ENCODE data around the gene SP4.

DNA sequence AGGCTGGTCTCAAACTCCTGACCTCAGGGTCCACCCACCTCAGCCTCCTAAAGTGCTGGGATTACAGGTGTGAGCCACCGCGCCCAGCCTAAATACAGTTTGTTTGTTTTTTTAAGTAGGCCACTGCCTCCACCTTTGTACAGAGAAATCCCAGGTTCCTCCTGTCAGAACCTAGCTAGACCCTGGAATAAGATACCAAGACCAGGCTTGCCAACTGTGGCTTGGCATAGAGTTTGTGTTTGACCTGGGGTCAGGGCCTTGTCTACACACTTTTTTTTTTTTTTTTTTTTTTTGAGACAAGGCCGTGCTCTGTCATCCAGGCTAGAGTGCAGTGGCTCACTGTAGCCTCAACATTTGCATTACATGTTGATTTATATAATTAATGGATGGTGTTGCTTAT is 80.7 kb downstream of the SP4 start:
- no peak for TF ChIP-seq POLR2A (IDR thresholded peaks at IDR 0.05)
- TF ChIP-seq, protein P1, sequence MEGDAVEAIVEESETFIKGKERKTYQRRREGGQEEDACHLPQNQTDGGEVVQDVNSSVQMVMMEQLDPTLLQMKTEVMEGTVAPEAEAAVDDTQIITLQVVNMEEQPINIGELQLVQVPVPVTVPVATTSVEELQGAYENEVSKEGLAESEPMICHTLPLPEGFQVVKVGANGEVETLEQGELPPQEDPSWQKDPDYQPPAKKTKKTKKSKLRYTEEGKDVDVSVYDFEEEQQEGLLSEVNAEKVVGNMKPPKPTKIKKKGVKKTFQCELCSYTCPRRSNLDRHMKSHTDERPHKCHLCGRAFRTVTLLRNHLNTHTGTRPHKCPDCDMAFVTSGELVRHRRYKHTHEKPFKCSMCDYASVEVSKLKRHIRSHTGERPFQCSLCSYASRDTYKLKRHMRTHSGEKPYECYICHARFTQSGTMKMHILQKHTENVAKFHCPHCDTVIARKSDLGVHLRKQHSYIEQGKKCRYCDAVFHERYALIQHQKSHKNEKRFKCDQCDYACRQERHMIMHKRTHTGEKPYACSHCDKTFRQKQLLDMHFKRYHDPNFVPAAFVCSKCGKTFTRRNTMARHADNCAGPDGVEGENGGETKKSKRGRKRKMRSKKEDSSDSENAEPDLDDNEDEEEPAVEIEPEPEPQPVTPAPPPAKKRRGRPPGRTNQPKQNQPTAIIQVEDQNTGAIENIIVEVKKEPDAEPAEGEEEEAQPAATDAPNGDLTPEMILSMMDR (IDR thresholded peaks at IDR 0.05): no peak

Data from right lobe of liver (tissue), 4 donors.